IPS-18a (cell line): ENCODE measurements around the gene TSEN54.

Experiments
- H3K27ac ChIP-seq: one replicate; pipeline ENCODE4 v1.5.1; 2013; ENCODE audit warnings: low read length
- H3K27me3 ChIP-seq: one replicate; pipeline ENCODE4 v1.6.1; 2013; ENCODE audit warnings: mild to moderate bottlenecking, low read length; ENCODE audit not compliant: control insufficient read depth, insufficient read depth
- H3K36me3 ChIP-seq: one replicate; pipeline ENCODE4 v1.6.1; 2013; ENCODE audit warnings: low read depth, low read length; ENCODE audit not compliant: control insufficient read depth
- H3K4me1 ChIP-seq: one replicate; pipeline ENCODE4 v1.6.1; 2013; ENCODE audit warnings: low read depth, low read length; ENCODE audit not compliant: control insufficient read depth
- H3K4me3 ChIP-seq: one replicate; pipeline ENCODE4 v1.5.1; 2013; ENCODE audit warnings: low read length
- H3K9ac ChIP-seq: one replicate; pipeline ENCODE4 v1.6.1; 2013; ENCODE audit warnings: mild to moderate bottlenecking, low read length, moderate library complexity
- H3K9me3 ChIP-seq: one replicate; pipeline ENCODE4 v1.6.1; 2013; ENCODE audit warnings: low read depth, low read length; ENCODE audit not compliant: control insufficient read depth

TSEN54 gene

GRCh38 chr17:75540923-75541503 lies 24.7 kb downstream of the TSEN54 start:
- Histone ChIP-seq H3K9ac (no peak overlapping the region), H3K36me3 (no peaks in the 10 kb centered on the region), H3K9me3 (no peaks in the 10 kb centered on the region), H3K27me3 (no peaks in the 10 kb centered on the region), H3K4me3 (no peak overlapping the region), H3K4me1 (no peaks in the 10 kb centered on the region), H3K27ac (no peak overlapping the region)

DNA sequence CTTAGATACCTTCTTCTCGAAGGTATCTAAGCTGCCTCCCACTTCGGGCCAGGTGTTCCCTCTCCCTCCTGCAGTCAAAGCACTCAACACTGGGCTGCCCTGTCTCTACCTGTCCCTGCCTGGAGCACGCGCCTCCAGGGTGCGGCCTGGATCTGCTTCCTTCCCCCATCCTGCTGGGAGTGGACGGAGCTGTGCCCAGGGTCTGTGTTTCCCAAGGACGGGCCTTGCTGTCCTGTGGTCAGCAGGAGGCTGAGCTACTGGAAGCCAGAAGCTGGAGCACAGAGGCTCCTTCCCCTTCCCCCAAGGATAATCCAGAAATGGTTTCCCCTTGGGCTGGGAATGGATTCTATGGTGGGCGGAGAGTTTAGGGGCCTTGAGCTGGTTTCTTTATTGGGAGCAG lies 25.9 kb downstream of the TSEN54 start:
- H3K4me1 ChIP-seq: no peaks in the 10 kb centered on the region
- no peaks in the 10 kb centered on the region for H3K9me3 ChIP-seq
- no peaks in the 10 kb centered on the region for H3K36me3 ChIP-seq
- no peak overlapping the region for H3K9ac ChIP-seq
- no peak overlapping the region for H3K27ac ChIP-seq
- no peaks in the 10 kb centered on the region for H3K27me3 ChIP-seq
- H3K4me3 ChIP-seq: no peak overlapping the region

DNA sequence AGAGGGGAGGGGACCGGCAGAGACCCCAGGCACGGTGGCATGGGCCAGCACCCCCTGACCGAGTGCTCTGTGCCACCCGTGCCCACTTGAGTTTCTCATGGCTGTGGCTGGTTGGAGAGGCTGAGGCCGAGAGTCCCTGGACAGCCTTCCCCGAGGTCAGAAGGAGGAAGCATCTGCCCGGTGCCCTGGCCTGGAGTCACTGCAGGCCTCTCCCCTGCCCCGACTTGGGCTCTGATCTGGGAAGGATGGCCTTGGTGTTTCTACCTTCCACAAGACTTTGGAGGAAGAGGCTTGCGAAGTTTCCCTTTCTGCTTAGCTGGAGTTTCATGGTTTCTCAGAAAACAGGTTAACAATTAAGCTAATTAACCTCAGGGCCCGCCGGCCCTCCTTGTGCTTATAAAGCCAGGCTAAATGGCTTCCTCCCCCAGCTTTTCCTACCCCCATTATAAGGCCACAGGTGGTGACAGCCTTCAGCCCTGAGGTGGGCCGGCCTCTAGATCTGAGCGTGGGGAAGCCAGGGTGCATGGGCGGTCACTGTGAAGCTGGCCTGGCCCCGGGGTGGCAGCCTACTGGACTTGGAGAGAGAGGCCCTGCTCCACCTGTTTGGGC lies 26.5 kb downstream of the TSEN54 start:
- Histone ChIP-seq H3K9ac (no peak overlapping the region), H3K4me3 (no peak overlapping the region), H3K27me3 (no peaks in the 10 kb centered on the region), H3K9me3 (no peaks in the 10 kb centered on the region), H3K4me1 (no peaks in the 10 kb centered on the region), H3K36me3 (no peaks in the 10 kb centered on the region), H3K27ac (no peak overlapping the region)

GRCh38 chr17:75544250-75544649 lies 27.9 kb downstream of the TSEN54 start:
- Histone ChIP-seq H3K9ac (no peak overlapping the region), H3K27ac (no peak overlapping the region)

GRCh38 chr17:75546181-75546580 lies 29.9 kb downstream of the TSEN54 start:
- H3K9ac ChIP-seq: no peak overlapping the region
- H3K4me3 ChIP-seq: no peak overlapping the region
- no peak overlapping the region for H3K27ac ChIP-seq
- H3K9me3 ChIP-seq: no peaks in the 10 kb centered on the region
- no peaks in the 10 kb centered on the region for H3K27me3 ChIP-seq
- no peaks in the 10 kb centered on the region for H3K4me1 ChIP-seq
- H3K36me3 ChIP-seq: no peaks in the 10 kb centered on the region

More at GRCh38 chr17:75544250-75544649, 27.9 kb downstream of the TSEN54 start:
- no peak overlapping the region for H3K4me3 ChIP-seq
- no peaks in the 10 kb centered on the region for H3K27me3 ChIP-seq
- H3K4me1 ChIP-seq: no peaks in the 10 kb centered on the region
- no peaks in the 10 kb centered on the region for H3K9me3 ChIP-seq
- no peaks in the 10 kb centered on the region for H3K36me3 ChIP-seq

DNA sequence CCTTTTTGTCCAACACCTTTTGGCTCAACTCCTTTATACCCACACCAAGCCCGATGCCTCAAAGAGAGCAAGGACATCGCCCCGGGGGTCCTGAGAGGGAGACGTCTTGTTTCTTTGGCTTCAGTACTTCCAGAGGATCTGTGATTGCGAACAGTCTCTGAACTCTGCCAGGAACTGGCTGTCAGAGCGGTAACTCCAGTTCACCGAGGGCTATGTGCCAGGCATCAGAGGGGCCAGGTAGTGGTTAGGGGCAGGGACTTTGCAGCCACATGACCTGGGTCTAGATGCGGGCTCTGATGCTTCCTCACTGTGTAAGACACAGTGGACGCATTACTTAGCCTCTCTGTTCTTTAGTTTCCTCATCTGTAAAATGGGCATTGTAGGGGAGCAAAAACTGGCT lies 30.8 kb downstream of the TSEN54 start:
- Histone ChIP-seq H3K4me3 (no peak overlapping the region), H3K27me3 (no peaks in the 10 kb centered on the region), H3K27ac (no peak overlapping the region), H3K9ac (no peak overlapping the region), H3K9me3 (no peaks in the 10 kb centered on the region), H3K4me1 (no peaks in the 10 kb centered on the region), H3K36me3 (no peaks in the 10 kb centered on the region)

- H3K9ac ChIP-seq: no peak overlapping the region
- no peaks in the 10 kb centered on the region for H3K27me3 ChIP-seq
- H3K27ac ChIP-seq: no peak overlapping the region
- H3K9me3 ChIP-seq: no peaks in the 10 kb centered on the region
- H3K4me1 ChIP-seq: no peaks in the 10 kb centered on the region
- no peaks in the 10 kb centered on the region for H3K36me3 ChIP-seq
- no peak overlapping the region for H3K4me3 ChIP-seq
Observed at GRCh38 chr17:75548813-75549212, 32.5 kb downstream of the TSEN54 start.

GRCh38 chr17:75549246-75550138 lies 33.2 kb downstream of the TSEN54 start:
- Histone ChIP-seq H3K4me3 (peak overlapping the region; percentile 45), H3K27ac (no peak overlapping the region), H3K9me3 (no peaks in the 10 kb centered on the region), H3K36me3 (no peaks in the 10 kb centered on the region), H3K9ac (peak overlapping the region; percentile 26), H3K4me1 (no peaks in the 10 kb centered on the region), H3K27me3 (no peaks in the 10 kb centered on the region)

- H3K27ac ChIP-seq: no peak overlapping the region
- peak overlapping the region; percentile 26 for H3K9ac ChIP-seq
- H3K4me1 ChIP-seq: no peaks in the 10 kb centered on the region
- H3K4me3 ChIP-seq: peak overlapping the region; percentile 45
- no peaks in the 10 kb centered on the region for H3K27me3 ChIP-seq
- H3K36me3 ChIP-seq: no peaks in the 10 kb centered on the region
- H3K9me3 ChIP-seq: no peaks in the 10 kb centered on the region
Observed at GRCh38 chr17:75550139-75550465, 33.8 kb downstream of the TSEN54 start.

- H3K27ac ChIP-seq: no peak overlapping the region
- H3K9ac ChIP-seq: no peak overlapping the region
- H3K36me3 ChIP-seq: no peaks in the 10 kb centered on the region
- no peaks in the 10 kb centered on the region for H3K27me3 ChIP-seq
- no peaks in the 10 kb centered on the region for H3K4me1 ChIP-seq
- no peaks in the 10 kb centered on the region for H3K9me3 ChIP-seq
- H3K4me3 ChIP-seq: no peak overlapping the region
Observed at GRCh38 chr17:75551266-75551665, 34.9 kb downstream of the TSEN54 start.

GRCh38 chr17:75552425-75553294 lies 36.3 kb downstream of the TSEN54 start:
- Histone ChIP-seq H3K9me3 (no peaks in the 10 kb centered on the region), H3K27me3 (no peaks in the 10 kb centered on the region), H3K4me1 (peaks cover 7% of the 10 kb centered on the region), H3K9ac (no peak overlapping the region), H3K27ac (no peak overlapping the region), H3K4me3 (no peak overlapping the region), H3K36me3 (no peaks in the 10 kb centered on the region)
